K562 (cell line): ENCODE measurements around the gene IL31RA. TPM values are rescaled to one million over a fixed set of nuclear protein-coding genes. Genes with fewer than 3 reads are reported as not detected.

ENCODE experiments used
- ATAC-seq: fragments of 200-7000 bp; cut with Tn5 transposase; 3 replicates; pipeline ENCODE4 v1.9.1; 2020; ENCODE audit warnings: moderate library complexity
- BruUV-seq: library from RNA; stranded (reverse); fragments of 400-500 nt; replicated peaks from 2 replicates; lab custom pipeline; 2021; lab: Mats Ljungman, UMichigan
- CTCF ChIA-PET: fragments of 300-600 bp; formaldehyde crosslinking; extraction: SDS; loops from one replicate; lab custom pipeline; 2021; ENCODE audit warnings: low intra/inter-chr PET ratio; lab: Yijun Ruan, JAX
- POLR2A ChIA-PET: fragments of 300-600, 350-650 bp; sonication (Branson Sonifier 250); formaldehyde crosslinking; extraction: SDS; loops from one replicate; lab custom pipeline; 2021; ENCODE audit warnings: antibody characterized with exemption, inconsistent platforms; lab: Yijun Ruan, JAX
- DNase-seq, 4 experiments: peaks; one replicate each; pipeline versions ENCODE4 v3.0.0 to v3.0.0-alpha.2; 2011 to 2018; ENCODE audit warnings: low spot score in 3 of 4, mixed read lengths in 3 of 4; ENCODE audit errors: extremely low read depth in 1 of 4
- FAIRE-seq: peaks from 2 replicates; lab custom pipeline; 2011; peaks lifted over from hg19 to GRCh38; lab: Jason Lieb, UNC
- H2AFZ ChIP-seq: 2 replicates; pipeline ENCODE4 v1.6.0; 2011; ENCODE audit warnings: low read depth, low read length, control low read depth, inconsistent platforms
- H3K27ac ChIP-seq: fragments of 200-600 bp; 3 replicates; pipeline ENCODE4 v1.8.0; 2011; ENCODE audit warnings: low read depth, mild to moderate bottlenecking, control low read depth, inconsistent platforms, low read length, moderate library complexity, mixed read lengths; ENCODE audit errors: extremely low read depth
- H3K27me3 ChIP-seq, 2 experiments: fragments of 300-600 bp in 1 of 2; 2 replicates in 1 of 2; 3 replicates in 1 of 2; pipeline versions ENCODE4 v1.6.0 to v1.8.0; 2011; ENCODE audit warnings: inconsistent platforms in 2 of 2, low read length in 2 of 2, mild to moderate bottlenecking in 1 of 2, mixed read lengths in 1 of 2, moderate library complexity in 1 of 2; ENCODE audit not compliant: control insufficient read depth in 2 of 2, insufficient read depth in 2 of 2
- H3K36me3 ChIP-seq: fragments of 300-600 bp; 3 replicates; pipeline ENCODE4 v1.8.0; 2011; ENCODE audit warnings: mild to moderate bottlenecking, low read length, inconsistent platforms; ENCODE audit not compliant: control insufficient read depth, insufficient read depth
- H3K4me1 ChIP-seq, 2 experiments: fragments of 200-600 bp in 1 of 2; replicated peaks in 1 of 2; 2 replicates in 1 of 2; 3 replicates in 1 of 2; pipeline versions ENCODE4 v1.5.1 to v1.8.0; 2011; ENCODE audit warnings: inconsistent platforms in 2 of 2, low read length in 2 of 2, mild to moderate bottlenecking in 1 of 2, mixed read lengths in 1 of 2, moderate library complexity in 1 of 2; ENCODE audit not compliant: control insufficient read depth in 2 of 2, insufficient read depth in 2 of 2
- H3K4me2 ChIP-seq: 2 replicates; pipeline ENCODE4 v1.6.1; 2011; ENCODE audit warnings: low read length, control low read depth, inconsistent platforms, mixed read lengths; ENCODE audit not compliant: insufficient read depth
- H3K4me3 ChIP-seq: fragments of 200-600 bp; sonication (generic), shearing (Covaris generic); 2 replicates; pipeline ENCODE4 v1.5.1; 2016; ENCODE audit warnings: control low read depth, inconsistent platforms
- H3K79me2 ChIP-seq: fragments of 200-600 bp; 3 replicates; pipeline ENCODE4 v1.8.0; 2011; ENCODE audit warnings: low read length, inconsistent platforms; ENCODE audit not compliant: control insufficient read depth, insufficient read depth
- H3K9ac ChIP-seq, 2 experiments: 2 replicates each; pipeline versions ENCODE4 v1.6.0 to v1.6.1; 2011; ENCODE audit warnings: low read depth in 2 of 2, low read length in 2 of 2, control low read depth in 1 of 2, inconsistent platforms in 1 of 2, mild to moderate bottlenecking in 1 of 2, mixed read lengths in 1 of 2; ENCODE audit not compliant: insufficient read depth in 1 of 2
- H3K9me1 ChIP-seq: one replicate; pipeline ENCODE4 v1.6.0; 2011; ENCODE audit warnings: inconsistent platforms, mild to moderate bottlenecking, low read length, moderate library complexity; ENCODE audit not compliant: control insufficient read depth, insufficient read depth
- H3K9me3 ChIP-seq: replicated peaks from 2 replicates; pipeline ENCODE4 v1.5.1; 2011; ENCODE audit warnings: low read depth, low read length, inconsistent platforms; ENCODE audit not compliant: control insufficient read depth, insufficient read depth
- H4K20me1 ChIP-seq: replicated peaks from 2 replicates; pipeline ENCODE4 v1.6.1; 2011; ENCODE audit warnings: low read length, inconsistent platforms, mixed read lengths; ENCODE audit not compliant: control insufficient read depth, insufficient read depth
- ETS2 ChIP-seq: IDR thresholded peaks from 2 replicates; pipeline ENCODE4 v1.6.1; 2016; ENCODE audit warnings: borderline replicate concordance, missing genetic modification characterization, mild to moderate bottlenecking, moderate library complexity, missing compliant biosample characterization; ENCODE audit not compliant: poor library complexity, severe bottlenecking
- EWSR1 ChIP-seq: fragments of 450-650 bp; IDR thresholded peaks from 2 replicates; pipeline ENCODE4 v1.6.1; 2018; ENCODE audit warnings: borderline replicate concordance, mild to moderate bottlenecking, low read depth, moderate library complexity; ENCODE audit not compliant: partially characterized antibody
- GABPB1 ChIP-seq: sonication (generic); formaldehyde crosslinking; IDR thresholded peaks from 2 replicates; pipeline ENCODE4 v1.8.0; 2022; ENCODE audit warnings: mild to moderate bottlenecking, missing genetic modification reagents
- LARP7 ChIP-seq: fragments of 450-650 bp; IDR thresholded peaks from 2 replicates; pipeline ENCODE4 v1.6.1; 2016
- NR4A1 ChIP-seq, 2 experiments: fragments of 250-450 bp in 1 of 2; fragments of 450-650 bp in 1 of 2; sonication (Bioruptor Pico) in 1 of 2; IDR thresholded peaks; 2 replicates each; pipeline versions ENCODE4 v1.4.0 to v1.6.1; 2016 to 2020; ENCODE audit warnings: mild to moderate bottlenecking in 2 of 2, missing compliant biosample characterization in 1 of 2, missing genetic modification characterization in 1 of 2, moderate library complexity in 1 of 2
- PCBP1 ChIP-seq: fragments of 200-400 bp; formaldehyde crosslinking; IDR thresholded peaks from 2 replicates; pipeline ENCODE4 v1.6.1; 2018; ENCODE audit warnings: mild to moderate bottlenecking, low read depth, low read length; ENCODE audit not compliant: poor library complexity, severe bottlenecking
- TAF1 ChIP-seq: IDR thresholded peaks from 2 replicates; pipeline ENCODE4 v1.6.1; 2011; ENCODE audit warnings: mild to moderate bottlenecking, low read length, moderate library complexity; ENCODE audit not compliant: insufficient read depth, control insufficient read depth, severe bottlenecking; ENCODE audit errors: extremely low read depth
- TRIM28 ChIP-seq: fragments of 450-650 bp; IDR thresholded peaks from 2 replicates; pipeline ENCODE4 v1.6.1; 2017
- U2AF1 ChIP-seq: fragments of 200-400 bp; formaldehyde crosslinking; optimal IDR thresholded peaks from 2 replicates; pipeline ENCODE3; 2017; ENCODE audit warnings: mild to moderate bottlenecking, low read depth, low read length, moderate library complexity
- ZNF124 ChIP-seq: sonication (generic); formaldehyde crosslinking; IDR thresholded peaks from 2 replicates; pipeline ENCODE4 v1.8.1; 2022; ENCODE audit warnings: missing genetic modification reagents
- WGBS: fragments of 100-300 bp; shearing (Covaris generic); methylation state at CpG from one replicate; pipeline ENCODE4 v1.1.6; 2016; ENCODE audit warnings: low coverage, mixed read lengths; ENCODE audit not compliant: insufficient coverage; ENCODE audit errors: missing lambda C conversion rate; 5-methylcytosine and 5-hydroxymethylcytosine counted together
- in situ Hi-C: fragments of 300-500 bp; cut with MboI; formaldehyde crosslinking; loops from 4 replicates; pipeline ENCODE4 v1.15.0; 2018; ENCODE audit warnings: inconsistent platforms, mixed read lengths
- intact Hi-C: fragments of 100-400 bp; cut with micrococcal nuclease; formaldehyde crosslinking; loops from 2 replicates; pipeline ENCODE4 v1.14.2; 2022
- polyA plus RNA-seq, 8 experiments: library from polyadenylated mRNA; depleted of rRNA in 4 of 8; stranded (reverse) in 5 of 8; unstranded in 3 of 8; fragments of >200 nt; fragmentation: Nextera tagmentation in 2 of 8; fragmentation: Illumina TruSeq in 1 of 8; extraction: Ambion mirVana in 2 of 8; extraction: Trizol in 1 of 8; gene quantifications; 2 replicates each; pipeline versions ENCODE4 v1.2.1 to v1.2.3, GENCODE V29; 2011 to 2014; ENCODE audit warnings: inconsistent platforms in 1 of 8, missing spikeins in 1 of 8
- total RNA-seq, 7 experiments: library from RNA; depleted of rRNA in 6 of 7; stranded (reverse); fragments of >200 nt in 6 of 7; fragmentation: Illumina TruSeq in 2 of 7; extraction: Trizol in 2 of 7; gene quantifications; 2 replicates each; pipeline versions ENCODE4 v1.2.1 to v1.2.3, GENCODE V29; 2011 to 2021; ENCODE audit warnings: low replicate concordance in 1 of 7
- TF ChIP-seq, protein P1 (sequence below): sonication (generic); formaldehyde crosslinking; IDR thresholded peaks from 2 replicates; pipeline ENCODE4 v1.8.1; 2022; ENCODE audit warnings: missing genetic modification reagents
- TF ChIP-seq, protein P2 (sequence below): fragments of 250-450 bp; sonication (Bioruptor Pico); IDR thresholded peaks from 2 replicates; pipeline ENCODE4 v1.5.0; 2021; ENCODE audit warnings: mild to moderate bottlenecking, moderate library complexity
- TF ChIP-seq, protein P3 (sequence below), 3 experiments: IDR thresholded peaks in 2 of 3; conservative IDR thresholded peaks in 1 of 3; 2 replicates each; pipeline ENCODE4 v1.5.1; 2011 to 2012; ENCODE audit warnings: low read length in 3 of 3, mild to moderate bottlenecking in 3 of 3, control low read depth in 2 of 3, improper control_type of control experiment in 1 of 3, inconsistent platforms in 1 of 3, low read depth in 1 of 3, mixed read lengths in 1 of 3, moderate library complexity in 1 of 3; ENCODE audit not compliant: insufficient read depth in 2 of 3
- TF ChIP-seq, protein P4 (sequence below): fragments of 450-650 bp; IDR thresholded peaks from 2 replicates; pipeline ENCODE4 v1.7.0; 2016; ENCODE audit warnings: borderline replicate concordance

Gene IL31RA
- total and polyA plus RNA-seq, 9 of the 15 experiments (the other 6 are each of a cell fraction or from before 2014, with no cell fraction given) = not detected

DNA sequence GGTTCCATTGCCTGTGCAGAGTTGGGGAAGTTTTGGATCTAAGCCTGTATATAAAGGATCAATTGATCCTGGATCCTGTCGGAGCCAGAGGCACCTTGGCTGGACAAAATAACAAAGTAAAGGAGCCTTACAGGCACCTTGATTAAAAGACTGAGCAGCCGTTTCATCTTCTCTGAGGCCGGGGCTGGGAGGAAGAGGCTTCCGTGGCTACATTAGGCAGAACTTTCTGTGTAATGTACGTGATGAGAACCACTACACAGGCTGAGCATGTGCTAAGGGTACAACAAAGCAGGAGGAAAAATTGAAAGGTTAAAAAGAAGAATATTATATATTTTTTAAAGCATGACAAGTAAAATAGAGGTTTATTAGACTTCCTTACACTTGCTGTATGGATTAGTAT lies 37.0 kb downstream of the IL31RA start:
- Histone ChIP-seq H3K36me3 (no peaks in the 10 kb centered on the region), H3K4me1 (no peaks in the 10 kb centered on the region; a peak in 3 of 5 replicates), H3K9me3 (no peaks in the 10 kb centered on the region), H3K27ac (no peak overlapping the region), H3K79me2 (no peaks in the 10 kb centered on the region), H3K9ac (no peak overlapping the region), H3K27me3 (peaks cover 10 to 18% of the 10 kb centered on the region in 2 experiments), H3K4me3 (no peak overlapping the region), H2AFZ (no peak overlapping the region), H4K20me1 (no peaks in the 10 kb centered on the region), H3K4me2 (no peak overlapping the region), H3K9me1 (no peaks in the 10 kb centered on the region)
- DNase-seq (no peak), FAIRE-seq (no peak), ATAC-seq (no peak)
- no TSS peak for BruUV-seq
- 0% methylated on average over 5 of the region's 5 CpGs for WGBS
- POLR2A ChIA-PET = interaction anchor here (0.6 to 1.5 kb wide), 3 partner anchors 11 to 184 kb away, joined by 3 read pairs; no protein-coding TSS in a partner anchor
- intact Hi-C loops = no loop called here
- CTCF ChIA-PET = no interaction called here
- in situ Hi-C loops = no loop called here
- TF ChIP-seq TAF1 (no peak), LARP7 (no peak), U2AF1 (no peak), PCBP1 (no peak), ETS2 (tag) (no peak), GABPB1 (CRISPR knock-in tag) (no peak), ZNF124 (CRISPR knock-in tag) (no peak), NR4A1 (CRISPR knock-in tag; IDR thresholded peaks at IDR 0.05) (no peak), NR4A1 (tag; IDR thresholded peaks at IDR 0.05) (no peak), EWSR1 (no peak), TRIM28 (no peak)
- TF ChIP-seq, protein P1, sequence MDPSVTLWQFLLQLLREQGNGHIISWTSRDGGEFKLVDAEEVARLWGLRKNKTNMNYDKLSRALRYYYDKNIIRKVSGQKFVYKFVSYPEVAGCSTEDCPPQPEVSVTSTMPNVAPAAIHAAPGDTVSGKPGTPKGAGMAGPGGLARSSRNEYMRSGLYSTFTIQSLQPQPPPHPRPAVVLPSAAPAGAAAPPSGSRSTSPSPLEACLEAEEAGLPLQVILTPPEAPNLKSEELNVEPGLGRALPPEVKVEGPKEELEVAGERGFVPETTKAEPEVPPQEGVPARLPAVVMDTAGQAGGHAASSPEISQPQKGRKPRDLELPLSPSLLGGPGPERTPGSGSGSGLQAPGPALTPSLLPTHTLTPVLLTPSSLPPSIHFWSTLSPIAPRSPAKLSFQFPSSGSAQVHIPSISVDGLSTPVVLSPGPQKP (CRISPR knock-in tag) = no peak
- TF ChIP-seq, protein P2, sequence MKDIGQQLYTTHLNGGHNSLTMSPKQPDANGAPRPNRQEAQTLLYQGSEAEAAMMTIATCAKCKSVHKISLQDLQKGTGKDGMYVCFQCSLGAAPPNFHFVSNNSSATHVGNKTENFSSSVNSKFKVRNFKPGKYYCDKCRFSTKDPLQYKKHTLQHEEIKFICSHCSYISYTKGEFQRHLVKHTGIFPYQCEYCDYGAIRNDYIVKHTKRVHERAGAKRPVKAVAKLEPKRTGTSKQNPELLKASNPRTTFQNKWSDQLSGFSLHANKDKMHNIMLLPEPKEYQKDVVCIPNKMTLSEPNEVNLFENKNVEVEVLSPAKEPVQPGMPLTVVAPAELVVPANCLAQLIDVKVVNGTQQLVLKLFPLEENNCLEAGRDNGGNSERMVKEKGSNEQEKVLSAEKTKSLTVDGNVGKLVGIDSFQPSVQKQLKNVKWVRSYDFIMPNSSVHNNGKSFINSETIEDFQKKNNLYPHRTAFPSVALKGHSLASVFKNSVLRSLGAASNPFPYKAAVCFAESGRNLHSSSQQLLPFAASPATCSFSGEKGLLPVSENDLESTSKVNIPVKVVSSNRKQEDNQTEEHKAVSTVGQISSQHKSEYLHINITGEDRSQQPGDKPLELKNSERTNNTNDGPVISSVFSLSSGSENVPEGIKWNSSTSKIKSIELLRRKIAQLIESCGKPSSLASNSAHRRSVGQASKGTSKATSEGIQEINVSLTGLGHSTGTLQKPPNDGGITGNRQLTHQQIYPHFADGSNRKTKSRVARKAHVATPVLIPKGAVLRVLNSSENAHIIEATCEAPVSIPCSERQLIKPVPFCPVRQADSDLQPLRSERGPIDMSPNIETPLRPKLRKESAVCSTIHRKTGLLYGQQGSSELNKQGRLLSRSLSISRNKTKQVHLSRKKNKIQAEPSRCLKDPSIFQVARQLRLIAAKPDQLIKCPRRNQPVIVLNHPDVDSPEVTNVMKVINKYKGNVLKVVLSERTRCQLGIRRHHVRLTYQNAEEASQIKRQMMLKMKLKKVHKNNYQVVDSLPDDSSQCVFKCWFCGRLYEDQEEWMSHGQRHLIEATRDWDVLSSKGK = no peak
- TF ChIP-seq, protein P3, sequence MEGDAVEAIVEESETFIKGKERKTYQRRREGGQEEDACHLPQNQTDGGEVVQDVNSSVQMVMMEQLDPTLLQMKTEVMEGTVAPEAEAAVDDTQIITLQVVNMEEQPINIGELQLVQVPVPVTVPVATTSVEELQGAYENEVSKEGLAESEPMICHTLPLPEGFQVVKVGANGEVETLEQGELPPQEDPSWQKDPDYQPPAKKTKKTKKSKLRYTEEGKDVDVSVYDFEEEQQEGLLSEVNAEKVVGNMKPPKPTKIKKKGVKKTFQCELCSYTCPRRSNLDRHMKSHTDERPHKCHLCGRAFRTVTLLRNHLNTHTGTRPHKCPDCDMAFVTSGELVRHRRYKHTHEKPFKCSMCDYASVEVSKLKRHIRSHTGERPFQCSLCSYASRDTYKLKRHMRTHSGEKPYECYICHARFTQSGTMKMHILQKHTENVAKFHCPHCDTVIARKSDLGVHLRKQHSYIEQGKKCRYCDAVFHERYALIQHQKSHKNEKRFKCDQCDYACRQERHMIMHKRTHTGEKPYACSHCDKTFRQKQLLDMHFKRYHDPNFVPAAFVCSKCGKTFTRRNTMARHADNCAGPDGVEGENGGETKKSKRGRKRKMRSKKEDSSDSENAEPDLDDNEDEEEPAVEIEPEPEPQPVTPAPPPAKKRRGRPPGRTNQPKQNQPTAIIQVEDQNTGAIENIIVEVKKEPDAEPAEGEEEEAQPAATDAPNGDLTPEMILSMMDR (IDR thresholded peaks at IDR 0.05 in 2 of 3, conservative IDR thresholded peaks at IDR 0.05 in 1 of 3; ENCODE audit: insufficient read depth in 2 of 3, low read depth in 1 of 3, low read length in 3 of 3) = no peak
- TF ChIP-seq, protein P4, sequence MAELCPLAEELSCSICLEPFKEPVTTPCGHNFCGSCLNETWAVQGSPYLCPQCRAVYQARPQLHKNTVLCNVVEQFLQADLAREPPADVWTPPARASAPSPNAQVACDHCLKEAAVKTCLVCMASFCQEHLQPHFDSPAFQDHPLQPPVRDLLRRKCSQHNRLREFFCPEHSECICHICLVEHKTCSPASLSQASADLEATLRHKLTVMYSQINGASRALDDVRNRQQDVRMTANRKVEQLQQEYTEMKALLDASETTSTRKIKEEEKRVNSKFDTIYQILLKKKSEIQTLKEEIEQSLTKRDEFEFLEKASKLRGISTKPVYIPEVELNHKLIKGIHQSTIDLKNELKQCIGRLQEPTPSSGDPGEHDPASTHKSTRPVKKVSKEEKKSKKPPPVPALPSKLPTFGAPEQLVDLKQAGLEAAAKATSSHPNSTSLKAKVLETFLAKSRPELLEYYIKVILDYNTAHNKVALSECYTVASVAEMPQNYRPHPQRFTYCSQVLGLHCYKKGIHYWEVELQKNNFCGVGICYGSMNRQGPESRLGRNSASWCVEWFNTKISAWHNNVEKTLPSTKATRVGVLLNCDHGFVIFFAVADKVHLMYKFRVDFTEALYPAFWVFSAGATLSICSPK = no peak
